Stimulated activated CD4-positive, alpha-beta T cell treated with anti-CD3 and anti-CD28 coated beads, Interleukin-12 subunit alpha, Interleukin-12 subunit beta, amount 100 ng/mL, for 24 hours (primary cell): Measurements from ENCODE around the gene GADD45GIP1.

Source experiments
- DNase-seq, 2 experiments: peaks; one replicate each; pipeline ENCODE4 v3.0.0-alpha.2; 2020; ENCODE audit warnings: low read depth in 2 of 2

Gene GADD45GIP1

DNA sequence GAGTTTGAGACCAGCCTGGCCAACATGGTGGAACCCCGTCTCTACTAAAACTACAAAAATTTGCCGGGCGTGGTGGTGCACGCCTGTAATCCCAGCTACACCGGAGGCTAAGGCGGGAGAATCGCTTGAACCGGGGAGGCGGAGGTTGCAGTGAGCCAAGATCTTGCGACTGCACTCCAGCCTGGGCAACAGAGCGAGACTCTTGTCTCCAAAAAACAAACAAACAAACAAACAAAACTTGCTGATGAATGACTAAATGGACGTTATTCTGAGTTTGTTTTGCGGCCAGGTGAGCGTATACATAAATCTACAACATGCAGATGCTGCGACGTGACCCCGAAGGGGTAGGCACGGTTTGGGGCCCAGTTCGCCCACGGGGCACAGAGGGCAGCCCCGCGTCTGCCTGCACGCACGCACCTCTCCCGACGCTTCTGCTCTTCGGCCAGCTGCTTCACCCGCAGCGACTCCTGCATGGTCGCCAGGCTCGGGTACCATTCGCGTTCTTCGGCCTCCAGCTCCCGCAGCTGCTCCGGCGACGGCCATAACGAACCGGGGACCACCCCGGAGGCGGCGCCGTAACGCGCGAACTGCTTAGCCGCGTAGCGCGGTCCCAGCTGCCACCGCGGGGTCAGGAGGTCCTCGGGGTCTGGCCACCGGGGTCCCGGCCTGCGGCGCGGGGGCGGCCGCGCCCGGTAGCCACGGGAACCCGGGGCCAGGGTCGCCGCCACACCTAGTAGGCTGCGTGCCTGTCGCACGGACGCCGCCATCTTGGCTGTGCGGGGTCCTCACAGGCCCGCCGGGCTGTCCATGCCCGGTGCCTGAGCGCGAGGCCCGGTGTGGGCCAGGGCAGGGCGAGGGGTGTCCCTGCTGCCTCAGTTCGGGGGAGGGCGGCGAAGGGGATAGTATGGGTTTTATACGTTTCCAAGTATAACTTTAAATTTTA, at the start of gene GADD45GIP1:
Gene GADD45GIP1 (minus strand): TSS at position 778 of the 943 bp plus-strand sequence. CDS start 11 bp downstream, at position 767.
- peak; percentile 74 to 79 for DNase-seq

GRCh38 chr19:13005861-13006370, 48.9 kb upstream of the GADD45GIP1 start:
- no peak for DNase-seq

DNA sequence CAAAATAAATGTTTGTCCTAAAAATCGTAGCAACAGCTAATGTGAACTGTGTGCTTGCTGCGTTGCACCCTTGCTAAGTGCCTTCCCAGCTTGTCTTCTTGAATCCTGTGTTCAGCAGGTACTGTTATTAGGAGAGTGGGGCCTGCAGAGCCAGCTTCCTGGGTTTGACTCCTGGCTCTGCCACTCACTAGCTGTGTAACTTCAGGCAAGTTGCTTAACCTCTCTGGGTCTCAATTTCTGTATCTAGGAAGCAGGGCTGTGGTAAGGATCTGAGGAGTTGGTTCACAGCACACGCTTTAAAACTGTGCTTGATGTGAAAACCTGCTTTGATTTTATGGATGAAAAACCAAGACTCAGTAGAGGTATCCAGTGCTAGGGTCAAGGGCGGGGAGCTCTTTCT, 48.2 kb upstream of the GADD45GIP1 start:
- DNase-seq, result no peak

DNA sequence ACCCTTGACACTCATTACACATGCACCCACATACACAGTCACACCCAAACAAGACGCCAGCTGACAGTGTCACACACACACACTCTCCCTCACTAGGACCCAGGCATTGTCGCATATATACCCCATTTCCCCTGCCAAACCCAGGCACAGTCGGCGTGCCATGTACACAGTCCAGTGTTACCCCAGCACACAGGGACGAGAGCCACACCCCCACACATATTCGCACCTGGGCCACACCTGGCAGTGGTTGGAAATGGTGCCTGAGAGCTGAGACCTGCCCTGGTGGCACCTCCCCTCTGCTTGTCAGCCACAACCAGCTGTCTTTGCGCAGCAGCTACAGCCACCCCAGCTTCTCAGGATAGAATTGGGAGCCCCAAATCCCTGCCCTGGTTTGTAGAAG, 47.2 kb upstream of the GADD45GIP1 start:
- DNase-seq, result no peak

DNA sequence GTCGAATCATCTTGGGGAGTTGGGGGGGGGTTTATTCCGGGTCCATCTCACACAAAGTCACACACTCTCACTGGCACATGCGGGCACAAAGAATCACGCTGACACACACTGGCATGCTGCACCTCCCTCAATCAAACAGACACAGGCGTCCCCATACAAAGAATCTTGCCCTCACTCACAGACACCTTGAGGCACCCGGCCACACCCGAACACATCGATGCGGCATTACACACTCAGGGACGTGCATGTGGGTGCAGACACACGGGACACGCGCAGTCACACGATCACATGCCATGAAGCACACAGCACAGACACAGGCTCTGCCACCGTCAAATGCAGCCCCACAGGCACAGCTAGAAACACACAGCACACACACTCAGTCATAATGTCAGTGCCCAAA, 46.1 kb upstream of the GADD45GIP1 start:
- no peak for DNase-seq

GRCh38 chr19:13002166-13002898, 45.3 kb upstream of the GADD45GIP1 start:
- DNase-seq, result no peak

- no peak for DNase-seq
Observed at GRCh38 chr19:13001502-13002165, 44.6 kb upstream of the GADD45GIP1 start.

GRCh38 chr19:13001166-13001501, 44.1 kb upstream of the GADD45GIP1 start:
- no peak for DNase-seq

- DNase-seq, result no peak
Observed at GRCh38 chr19:12997967-12998940, 41.2 kb upstream of the GADD45GIP1 start.

DNA sequence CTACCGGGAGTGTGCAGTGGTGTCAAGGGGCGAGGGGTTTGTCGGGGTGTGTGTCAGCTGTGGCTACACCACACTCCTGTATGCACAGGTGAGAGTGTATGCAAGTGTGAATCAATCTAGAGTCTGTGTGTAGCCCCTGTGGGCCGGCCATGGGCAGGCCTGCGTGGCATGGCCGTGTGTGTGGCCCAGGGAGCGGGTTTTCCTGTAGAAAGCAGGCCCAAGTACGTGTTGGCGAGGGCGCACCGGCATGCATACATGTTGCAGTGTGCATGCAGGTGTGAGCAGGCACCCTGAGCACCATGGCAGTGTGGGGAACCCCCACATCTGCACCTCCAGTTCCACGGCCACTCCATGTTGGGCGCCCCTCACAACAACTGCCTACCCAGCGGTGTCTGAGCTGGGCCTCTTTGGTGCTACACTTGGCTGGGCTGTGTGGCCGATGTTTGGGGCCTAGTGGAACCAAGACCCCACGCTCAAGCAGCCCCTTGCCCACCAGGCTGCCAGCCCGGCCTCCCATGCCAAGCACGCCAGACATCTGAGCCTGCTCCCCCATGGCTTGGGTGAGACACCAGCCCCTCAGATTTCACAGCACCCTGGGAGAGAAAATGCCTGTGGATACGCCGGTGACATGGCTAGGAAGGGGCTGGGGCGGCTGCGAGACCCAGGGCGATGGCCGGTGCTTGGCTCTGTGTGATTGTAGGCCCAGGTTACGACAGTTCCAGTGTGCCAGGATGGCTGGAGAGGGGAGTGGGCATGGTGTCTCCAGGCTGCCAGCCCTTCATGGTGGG, 40.4 kb upstream of the GADD45GIP1 start:
- DNase-seq, result no peak

DNA sequence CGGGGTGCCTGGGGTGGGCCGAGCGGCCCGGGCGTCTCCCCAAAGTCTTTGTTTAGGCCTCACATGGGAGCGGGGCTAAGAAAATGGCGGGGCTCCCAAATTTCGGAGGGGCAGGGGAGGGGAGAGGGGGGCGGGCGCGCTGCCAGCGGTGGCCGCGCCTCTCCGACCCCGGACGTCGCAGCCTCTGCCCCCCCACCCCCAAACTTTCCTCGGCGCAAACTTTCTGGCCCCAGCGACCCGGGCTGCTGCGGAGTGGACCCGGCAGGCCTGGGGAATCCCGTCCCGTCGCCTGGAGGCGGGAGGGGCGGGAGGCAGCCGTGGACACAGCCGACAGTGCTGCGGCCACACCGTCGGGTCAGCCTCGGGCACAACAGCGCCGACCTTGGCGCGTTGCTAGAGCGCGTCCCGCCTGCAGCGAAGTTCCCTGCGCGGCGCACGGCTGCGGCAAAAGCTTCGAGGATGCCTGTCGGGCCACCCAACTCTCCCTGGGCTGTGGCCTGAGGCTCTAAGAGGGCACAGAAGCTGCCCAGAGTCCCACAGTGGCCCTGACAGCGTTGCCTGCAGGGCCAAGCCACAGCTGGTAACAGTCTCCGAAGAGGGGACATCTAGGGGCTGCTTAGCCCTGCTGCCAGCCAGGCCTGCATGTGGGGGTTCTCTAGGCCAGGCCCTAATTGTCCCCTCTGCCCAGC, 39.5 kb upstream of the GADD45GIP1 start:
- DNase-seq, result no peak

- no peak for DNase-seq
Observed at GRCh38 chr19:12995596-12996405, 38.8 kb upstream of the GADD45GIP1 start.

- DNase-seq, result peak in 1 of 2 experiments; percentile 55
Observed at GRCh38 chr19:12994701-12995595, 37.9 kb upstream of the GADD45GIP1 start, which contains the start of gene NFIX. Gene NFIX, plus strand, starts transcription at chr19:12995475. Its CDS starts 363 bp downstream, at chr19:12995838.

GRCh38 chr19:12993562-12993961, 36.5 kb upstream of the GADD45GIP1 start:
- no peak for DNase-seq

- DNase-seq, result no peak
Observed at GRCh38 chr19:12992729-12993128, 35.7 kb upstream of the GADD45GIP1 start.

DNA sequence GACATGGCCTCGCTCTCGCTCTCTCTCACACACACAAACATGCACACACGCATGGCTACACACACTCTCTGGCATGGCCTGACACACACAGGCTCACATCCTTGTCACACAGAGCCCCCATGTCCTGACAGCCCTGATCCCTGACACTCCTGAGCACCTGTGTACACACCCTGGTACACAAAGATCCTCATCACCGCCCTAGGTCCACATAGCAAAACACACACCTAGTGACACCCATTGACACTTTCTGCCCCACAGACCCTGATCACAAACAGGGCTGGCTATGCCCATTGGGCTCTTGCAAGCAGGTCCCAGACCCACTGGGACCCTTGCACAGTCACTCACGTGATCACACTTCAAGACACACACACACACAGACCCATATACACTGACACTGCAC, 34.3 kb upstream of the GADD45GIP1 start:
- DNase-seq, result no peak

- DNase-seq, result no peak
Observed at GRCh38 chr19:12990853-12991252, 33.8 kb upstream of the GADD45GIP1 start.
